ENCODE measurements around the gene VTI1A. TPM values are rescaled to one million over a fixed set of nuclear protein-coding genes. Genes with fewer than 3 reads are reported as not detected.

Gene VTI1A
- total RNA-seq, 1 experiment from 2014 or later: 22.0 TPM

- Histone ChIP-seq H3K27ac (ENCODE audit: insufficient read length, low read depth, low read length) (no peak overlapping the region), H2BK20ac (ENCODE audit: low read depth, low read length, poor library complexity, severe bottlenecking) (no peak overlapping the region), H2AK5ac (ENCODE audit: insufficient read length, low read length) (no peak overlapping the region), H3K79me2 (ENCODE audit: insufficient read depth, low read length) (no peaks in the 10 kb centered on the region), H3K9ac (ENCODE audit: extremely low read depth, insufficient read length, low read length) (no peak overlapping the region), H3K4me1 (ENCODE audit: insufficient read depth, low read length) (peaks cover 2% of the 10 kb centered on the region; the same call in 1 of the 2 replicates), H4K20me1 (ENCODE audit: control insufficient read depth, insufficient read depth, insufficient read length) (no peaks in the 10 kb centered on the region), H3K79me1 (ENCODE audit: insufficient read depth, low read depth, low read length, poor library complexity, severe bottlenecking) (no peaks in the 10 kb centered on the region), H3K14ac (ENCODE audit: insufficient read depth, low read length) (no peak overlapping the region), H3K4me2 (ENCODE audit: insufficient read depth, insufficient read length, low read length) (no peak overlapping the region), H2BK5ac (ENCODE audit: insufficient read length, low read length) (no peak overlapping the region), H3K27me3 (ENCODE audit: insufficient read depth, low read length) (no peaks in the 10 kb centered on the region), H2BK12ac (ENCODE audit: insufficient read length, low read depth, low read length) (no peak overlapping the region), H3K56ac (ENCODE audit: insufficient read length, low read depth, low read length) (no peak overlapping the region), H2BK120ac (ENCODE audit: low read depth, low read length, poor library complexity, severe bottlenecking) (no peak overlapping the region), H3K9me3 (ENCODE audit: control insufficient read depth, low read depth, low read length) (no peaks in the 10 kb centered on the region), H2AFZ (ENCODE audit: low read length) (no peak overlapping the region), H4K8ac (replicated peaks; ENCODE audit: insufficient read length, low read depth, low read length) (no peak overlapping the region), H3T11ph (ENCODE audit: low read length) (no peak overlapping the region), H3K4ac (ENCODE audit: low read depth, low read length) (no peak overlapping the region), H4K5ac (ENCODE audit: insufficient read length, low read depth, low read length) (no peak overlapping the region), H3K18ac (ENCODE audit: insufficient read length, low read depth, low read length) (no peak overlapping the region), H3K23ac (ENCODE audit: insufficient read length, low read depth, low read length) (no peak overlapping the region), H2BK15ac (ENCODE audit: low read depth, low read length) (no peak overlapping the region), H4K91ac (ENCODE audit: insufficient read length, low read depth, low read length) (no peak overlapping the region), H3K23me2 (ENCODE audit: insufficient read length, low read depth, low read length, poor library complexity, severe bottlenecking) (no peaks in the 10 kb centered on the region)
- no peak for TF ChIP-seq CTCF (conservative IDR thresholded peaks at IDR 0.05)
- H3K27me3 Mint-ChIP-seq (ENCODE audit: low read depth): no peaks in the 10 kb centered on the region
- H3K4me1 Mint-ChIP-seq: peaks cover 56 to 59% of the 10 kb centered on the region in 2 experiments
- no peak overlapping the region for H3K4me3 Mint-ChIP-seq
- peak overlapping the region in 2 of 3 experiments; percentile 5 to 60; a peak in 2 of 7 replicates for H3K27ac Mint-ChIP-seq
- WGBS (ENCODE audit: extremely low coverage, insufficient read length, low lambda C conversion rate): no CpG with 5 or more reads among the region's 5 CpGs
- peaks cover 3 to 5% (median 4%) of the 10 kb centered on the region in 3 experiments; a peak in 4 of 7 replicates for H3K36me3 Mint-ChIP-seq (ENCODE audit: insufficient read depth in 1 of 3, low read depth in 3 of 3)
- no peaks in the 10 kb centered on the region for H3K9me3 Mint-ChIP-seq
- no peak for DNase-seq
These were observed 268.6 kb downstream of the VTI1A start for GRCh38 chr10:112715581-112715980.

All from H9 (cell line).